ENCODE measurements around the gene DHRS7B.

DNA sequence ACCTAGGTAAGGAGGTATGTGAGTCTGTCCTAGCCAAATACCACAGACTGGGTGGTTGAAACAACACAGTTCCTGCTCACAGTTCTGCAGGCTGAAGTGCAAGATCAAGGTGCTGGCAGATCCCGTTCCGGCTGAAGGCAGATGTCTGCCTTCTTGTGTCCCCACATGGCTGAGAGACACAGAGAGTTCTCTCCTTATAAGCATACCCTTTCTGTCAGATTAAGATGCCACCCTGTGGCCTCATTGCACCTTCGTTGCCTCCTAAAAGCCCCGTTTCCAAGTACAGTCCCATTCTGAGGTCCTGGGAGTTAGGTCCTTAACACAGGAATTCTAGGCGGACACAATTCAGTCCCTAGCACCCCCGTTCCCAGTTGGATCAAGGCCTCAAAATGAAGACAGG lies 96.3 kb downstream of the DHRS7B start:
- TF ChIP-seq, protein P1, sequence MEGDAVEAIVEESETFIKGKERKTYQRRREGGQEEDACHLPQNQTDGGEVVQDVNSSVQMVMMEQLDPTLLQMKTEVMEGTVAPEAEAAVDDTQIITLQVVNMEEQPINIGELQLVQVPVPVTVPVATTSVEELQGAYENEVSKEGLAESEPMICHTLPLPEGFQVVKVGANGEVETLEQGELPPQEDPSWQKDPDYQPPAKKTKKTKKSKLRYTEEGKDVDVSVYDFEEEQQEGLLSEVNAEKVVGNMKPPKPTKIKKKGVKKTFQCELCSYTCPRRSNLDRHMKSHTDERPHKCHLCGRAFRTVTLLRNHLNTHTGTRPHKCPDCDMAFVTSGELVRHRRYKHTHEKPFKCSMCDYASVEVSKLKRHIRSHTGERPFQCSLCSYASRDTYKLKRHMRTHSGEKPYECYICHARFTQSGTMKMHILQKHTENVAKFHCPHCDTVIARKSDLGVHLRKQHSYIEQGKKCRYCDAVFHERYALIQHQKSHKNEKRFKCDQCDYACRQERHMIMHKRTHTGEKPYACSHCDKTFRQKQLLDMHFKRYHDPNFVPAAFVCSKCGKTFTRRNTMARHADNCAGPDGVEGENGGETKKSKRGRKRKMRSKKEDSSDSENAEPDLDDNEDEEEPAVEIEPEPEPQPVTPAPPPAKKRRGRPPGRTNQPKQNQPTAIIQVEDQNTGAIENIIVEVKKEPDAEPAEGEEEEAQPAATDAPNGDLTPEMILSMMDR (IDR thresholded peaks at IDR 0.05), result no peak
- TF ChIP-seq EZH2 (IDR thresholded peaks at IDR 0.05), result no peak

Data from neural progenitor cell (in vitro differentiated cells).